ENCODE measurements around the gene PPM1J. TPM values are rescaled to one million over a fixed set of nuclear protein-coding genes. Genes with fewer than 3 reads are reported as not detected.

The PPM1J gene
- total and polyA plus RNA-seq, 9 of the 15 experiments (the other 6 are each of a cell fraction or from before 2014, with no cell fraction given): 0.25 to 10.5 (median 4.2) TPM

GRCh38 chr1:112675728-112676381, 39.3 kb downstream of the PPM1J start (continued):
- TF ChIP-seq ZBTB11 (CRISPR knock-in tag; IDR thresholded peaks at IDR 0.05) (0 out of 6 replicates have a peak, but pooled peaks of 1 of the 3 experiments have one; percentile 6), ZNF77 (CRISPR knock-in tag; IDR thresholded peaks at IDR 0.05) (no peak), NCOA4 (IDR thresholded peaks at IDR 0.05; ENCODE audit: partially characterized antibody) (no peak), RBBP5 (IDR thresholded peaks at IDR 0.05; ENCODE audit: borderline replicate concordance, insufficient read depth, low read length, poor library complexity, severe bottlenecking) (no peak), SMAD4 (CRISPR knock-in tag; conservative IDR thresholded peaks at IDR 0.05) (no peak), ZNF561 (CRISPR knock-in tag; conservative IDR thresholded peaks at IDR 0.05) (no peak), TCFL5 (CRISPR knock-in tag; conservative IDR thresholded peaks at IDR 0.05) (no peak), PCBP2 (IDR thresholded peaks at IDR 0.05; ENCODE audit: low read depth, low read length, poor library complexity, severe bottlenecking) (no peak), RBM34 (IDR thresholded peaks at IDR 0.05; ENCODE audit: borderline replicate concordance, insufficient read depth, low read length) (no peak), MYNN (IDR thresholded peaks at IDR 0.05) (peak; percentile 99), MYNN (CRISPR knock-in tag; IDR thresholded peaks at IDR 0.05) (peak; percentile 86), HMG20B (CRISPR knock-in tag; IDR thresholded peaks at IDR 0.05) (0 out of 2 replicates have a peak, but pooled peaks have one; percentile 63), MBD2 (IDR thresholded peaks at IDR 0.05; ENCODE audit: borderline replicate concordance, low read depth) (no peak), ZNF766 (CRISPR knock-in tag; conservative IDR thresholded peaks at IDR 0.05) (no peak), TAF9B (IDR thresholded peaks at IDR 0.05; ENCODE audit: partially characterized antibody) (no peak), XRCC5 (IDR thresholded peaks at IDR 0.05; ENCODE audit: low read depth, low read length) (no peak), POU5F1 (IDR thresholded peaks at IDR 0.05; ENCODE audit: borderline replicate concordance, low read depth, low read length, partially characterized antibody) (no peak), BRCA1 (IDR thresholded peaks at IDR 0.05) (no peak), BRCA1 (CRISPR knock-in tag; IDR thresholded peaks at IDR 0.05) (no peak), TCF7 (IDR thresholded peaks at IDR 0.05; ENCODE audit: borderline replicate concordance) (no peak), TCF15 (CRISPR knock-in tag; IDR thresholded peaks at IDR 0.05) (no peak), MYC (IDR thresholded peaks at IDR 0.05; ENCODE audit: low read depth, low read length) (no peak), MYC (CRISPR knock-in tag; IDR thresholded peaks at IDR 0.05; ENCODE audit: borderline replicate concordance, low read depth) (no peak)
- TF ChIP-seq, protein P1, sequence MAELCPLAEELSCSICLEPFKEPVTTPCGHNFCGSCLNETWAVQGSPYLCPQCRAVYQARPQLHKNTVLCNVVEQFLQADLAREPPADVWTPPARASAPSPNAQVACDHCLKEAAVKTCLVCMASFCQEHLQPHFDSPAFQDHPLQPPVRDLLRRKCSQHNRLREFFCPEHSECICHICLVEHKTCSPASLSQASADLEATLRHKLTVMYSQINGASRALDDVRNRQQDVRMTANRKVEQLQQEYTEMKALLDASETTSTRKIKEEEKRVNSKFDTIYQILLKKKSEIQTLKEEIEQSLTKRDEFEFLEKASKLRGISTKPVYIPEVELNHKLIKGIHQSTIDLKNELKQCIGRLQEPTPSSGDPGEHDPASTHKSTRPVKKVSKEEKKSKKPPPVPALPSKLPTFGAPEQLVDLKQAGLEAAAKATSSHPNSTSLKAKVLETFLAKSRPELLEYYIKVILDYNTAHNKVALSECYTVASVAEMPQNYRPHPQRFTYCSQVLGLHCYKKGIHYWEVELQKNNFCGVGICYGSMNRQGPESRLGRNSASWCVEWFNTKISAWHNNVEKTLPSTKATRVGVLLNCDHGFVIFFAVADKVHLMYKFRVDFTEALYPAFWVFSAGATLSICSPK (IDR thresholded peaks at IDR 0.05; ENCODE audit: borderline replicate concordance): no peak
